K562 treated with DMSO at 1 percent for 48 hours (cell line): ENCODE data around the gene CDKN2A. TPM values are rescaled to one million over a fixed set of nuclear protein-coding genes. Genes with fewer than 3 reads are reported as not detected.

Experiments
- total RNA-seq: library from RNA; unstranded; fragments of 300-600 nt; gene quantifications from 2 replicates; pipeline ENCODE4 v1.2.3, GENCODE V29; 2022; ENCODE audit warnings: low replicate concordance; ENCODE audit errors: extremely low read depth

CDKN2A gene
- total RNA-seq = not detected in 2 replicates

GRCh38 chr9:21993893-21994555 is at the start of gene CDKN2A:
Gene CDKN2A, minus strand, starts transcription at chr9:21994392.

DNA sequence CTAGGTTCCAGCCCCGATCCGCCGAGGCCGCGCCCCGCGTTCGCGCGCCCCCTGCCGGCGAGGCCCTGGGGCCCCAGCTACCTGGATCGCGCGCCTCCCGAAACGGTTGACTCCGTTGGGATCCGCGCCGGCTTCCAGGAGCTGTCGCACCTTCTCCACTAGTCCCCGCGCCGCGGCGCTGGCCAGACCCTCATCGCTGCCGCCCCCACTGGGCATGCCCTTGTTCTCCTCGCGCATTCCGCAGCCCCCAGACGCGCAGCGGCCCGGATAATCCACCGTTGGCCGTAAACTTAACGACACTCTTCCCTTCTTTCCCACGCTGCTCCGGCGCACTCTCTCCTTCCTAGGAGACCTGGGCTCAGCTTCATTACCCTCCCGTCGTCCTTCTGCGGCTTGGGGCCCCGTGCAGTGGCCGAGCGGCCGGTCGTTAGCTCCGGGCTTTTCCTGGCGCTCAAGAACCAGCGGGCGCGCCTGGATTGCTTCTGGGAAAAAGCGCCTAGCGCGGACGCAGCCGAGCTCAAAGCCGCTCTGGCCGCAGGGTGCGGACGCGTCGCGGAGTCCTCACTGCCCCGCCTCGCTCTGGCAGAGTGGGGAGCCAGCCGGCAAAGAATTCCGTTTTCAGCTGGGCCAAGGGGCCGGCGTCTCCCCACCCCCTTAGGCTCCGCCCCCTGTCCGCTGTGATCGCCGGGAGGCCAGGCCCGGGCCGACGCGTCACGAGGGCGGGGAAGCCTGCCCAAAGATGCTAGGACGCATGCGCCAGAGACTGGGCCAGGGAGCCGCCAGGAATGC is 14.7 kb upstream of the CDKN2A start, which contains the start of gene CDKN2B:
CDKN2B (minus strand) TSS at position 589 of the 789 bp plus-strand sequence; CDS start at position 237, 352 bp downstream.

GRCh38 chr9:21994556-21995005 is 389 bp upstream of the CDKN2A start, which contains the start of gene CDKN2B-AS1:
Gene CDKN2B-AS1, plus strand, starts transcription at chr9:21994791.

Other genes with a start within 250 kb of the CDKN2A start
- gene MTAP, start 191.8 kb downstream of the CDKN2A start, total RNA-seq = not detected in 2 replicates
- gene CDKN2B-AS1, start 399 bp upstream of the CDKN2A start, total RNA-seq = not detected in 2 replicates
- not detected in 2 replicates for gene CDKN2B, start 14.9 kb upstream of the CDKN2A start, total RNA-seq